ENCODE measurements around the gene SGMS1.

DNA sequence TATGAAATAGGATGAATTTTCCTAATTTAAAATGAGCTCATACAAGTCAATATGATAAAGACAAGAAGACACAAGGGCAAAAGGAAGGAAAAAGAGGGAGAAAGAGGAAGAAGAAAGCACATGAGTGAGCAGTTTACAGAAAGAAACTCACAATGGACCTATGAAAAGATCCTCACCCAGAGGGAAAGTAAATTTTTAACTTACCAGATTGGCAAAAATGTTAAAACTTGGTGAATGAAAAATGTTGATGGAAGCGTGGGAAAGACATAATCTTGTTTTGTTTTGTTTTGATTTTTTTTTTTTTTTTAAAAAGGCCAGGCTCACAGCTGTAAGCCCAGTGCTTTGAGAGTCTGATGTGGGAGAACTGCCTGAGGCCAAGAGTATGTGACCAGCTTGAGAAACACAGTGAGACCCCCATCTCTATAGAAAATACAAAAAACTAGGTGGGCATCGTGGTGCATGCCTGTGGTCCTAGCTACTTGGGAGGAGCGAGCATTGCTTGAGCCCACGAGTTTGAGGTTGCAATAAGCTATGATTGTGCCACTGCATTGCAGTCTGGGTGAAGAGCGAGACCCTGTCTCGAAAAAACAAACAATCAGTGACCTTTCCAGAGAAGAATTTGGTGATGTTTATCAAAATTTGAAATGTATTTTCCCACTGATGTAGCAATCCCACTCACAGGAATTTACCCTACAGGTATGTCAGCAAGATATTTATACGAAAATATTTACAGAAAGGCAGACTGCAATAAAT, 219.6 kb downstream of the SGMS1 start:
- TF ChIP-seq CTCF (IDR thresholded peaks at IDR 0.05; ENCODE audit: low read length) = no peak
- TF ChIP-seq EZH2 (IDR thresholded peaks at IDR 0.05; ENCODE audit: borderline replicate concordance, low read length) = no peak

Data from OCI-LY1 (cell line).